CD4-positive, alpha-beta T cell (primary cell): ENCODE data around the gene GADL1. TPM values are rescaled to one million over a fixed set of nuclear protein-coding genes. Genes with fewer than 3 reads are reported as not detected.

Source experiments
- ATAC-seq: fragments of 200-7000 bp; cut with Tn5 transposase; one replicate; pipeline ENCODE4 v1.10.0; 2022; ENCODE audit warnings: mild to moderate bottlenecking; ENCODE audit not compliant: poor library complexity
- CTCF ChIA-PET: fragments of 350-600 bp; sonication (Branson Sonifier 250); formaldehyde crosslinking; loops from one replicate; lab custom pipeline; 2021; ENCODE audit warnings: antibody characterized with exemption, inconsistent platforms; lab: Charles Lee
- POLR2A ChIA-PET: fragments of 350-600 bp; sonication (Branson Sonifier 250); formaldehyde crosslinking; loops from one replicate; lab custom pipeline; 2021; ENCODE audit warnings: antibody characterized with exemption, inconsistent platforms; lab: Charles Lee
- DNase-seq, 14 experiments: peaks; one replicate each; pipeline ENCODE4 v3.0.0-alpha.2; 2013 to 2020; ENCODE audit warnings: mixed read lengths in 2 of 14
- H3K27ac ChIP-seq, 2 donors: one replicate each; pipeline versions ENCODE4 v1.5.1 to v1.7.0; 2013; ENCODE audit warnings: low read length in 2 of 2, low read depth in 1 of 2, mild to moderate bottlenecking in 1 of 2
- H3K27me3 ChIP-seq, 2 experiments: 1 replicate in 1 of 2; 2 replicates in 1 of 2; pipeline versions ENCODE4 v1.6.1 to v1.7.0; 2013; ENCODE audit warnings: low read length in 2 of 2, control low read depth in 1 of 2, mild to moderate bottlenecking in 1 of 2, moderate library complexity in 1 of 2; ENCODE audit not compliant: insufficient read depth in 2 of 2, control insufficient read depth in 1 of 2
- H3K36me3 ChIP-seq: one replicate; pipeline ENCODE4 v1.6.1; 2013; ENCODE audit warnings: low read length, control low read depth; ENCODE audit not compliant: insufficient read depth
- H3K4me1 ChIP-seq: one replicate; pipeline ENCODE4 v1.6.1; 2013; ENCODE audit warnings: low read length, control low read depth; ENCODE audit not compliant: insufficient read depth
- H3K4me3 ChIP-seq: one replicate; pipeline ENCODE4 v1.5.1; 2013; ENCODE audit warnings: mild to moderate bottlenecking, low read length, moderate library complexity
- H3K9me3 ChIP-seq, 2 experiments: 1 replicate in 1 of 2; 2 replicates in 1 of 2; pipeline versions ENCODE4 v1.6.1 to v1.7.0; 2013; ENCODE audit warnings: low read length in 2 of 2, mild to moderate bottlenecking in 2 of 2, control low read depth in 1 of 2, moderate library complexity in 1 of 2; ENCODE audit not compliant: control insufficient read depth in 1 of 2, insufficient read depth in 1 of 2
- H3K27ac Mint-ChIP-seq: one replicate; pipeline ENCODE4 v1.8.0; 2020; ENCODE audit warnings: mixed read lengths
- H3K27me3 Mint-ChIP-seq: one replicate; pipeline ENCODE4 v1.8.0; 2021; ENCODE audit warnings: mixed read lengths
- H3K36me3 Mint-ChIP-seq: one replicate; pipeline ENCODE4 v1.8.0; 2021; ENCODE audit warnings: low read depth, mixed read lengths
- H3K4me1 Mint-ChIP-seq: one replicate; pipeline ENCODE4 v1.8.0; 2021; ENCODE audit warnings: low read depth, mixed read lengths
- H3K4me3 Mint-ChIP-seq: one replicate; pipeline ENCODE4 v1.8.0; 2020; ENCODE audit warnings: mild to moderate bottlenecking, mixed read lengths
- H3K9me3 Mint-ChIP-seq: one replicate; pipeline ENCODE4 v1.8.0; 2020; ENCODE audit warnings: mixed read lengths
- CTCF ChIP-seq: fragments of 200-600 bp; IDR thresholded peaks from one replicate; pipeline ENCODE4 v1.8.0; 2022; ENCODE audit warnings: antibody characterized with exemption, mild to moderate bottlenecking
- intact Hi-C, 2 experiments: fragments of 100-400 bp; cut with DNase I in 1 of 2; cut with micrococcal nuclease in 1 of 2; formaldehyde crosslinking; loops; one replicate each; pipeline versions ENCODE4 v1.15.1 to v1.9.0; 2023 to 2025; cut with DNase I, micrococcal nuclease
- total RNA-seq, 174 experiments: library from RNA in 2 of 174; stranded (reverse) in 2 of 174; gene quantifications; one replicate each; pipeline ENCODE4 v1.2.3 and lab custom pipeline; 2021 to 2026

Gene GADL1
- total RNA-seq, 2 experiments from 2014 or later = not detected

GRCh38 chr3:30908456-30909037 is 14.1 kb upstream of the GADL1 start:
- no peaks in the 10 kb centered on the region for H3K27me3 Mint-ChIP-seq
- H3K4me3 Mint-ChIP-seq = no peak overlapping the region
- H3K4me3 ChIP-seq = no peak overlapping the region
- H3K27ac Mint-ChIP-seq = no peak overlapping the region
- POLR2A ChIA-PET = no interaction called here
- no peaks in the 10 kb centered on the region for H3K4me1 ChIP-seq
- intact Hi-C loops = no loop called here
- no peak for TF ChIP-seq CTCF
- no peaks in the 10 kb centered on the region for H3K9me3 ChIP-seq
- H3K27me3 ChIP-seq = no peaks in the 10 kb centered on the region
- ATAC-seq (no peak), DNase-seq (no peak)
- CTCF ChIA-PET = no interaction called here
- H3K27ac ChIP-seq = no peak overlapping the region
- no peaks in the 10 kb centered on the region for H3K36me3 ChIP-seq
- H3K36me3 Mint-ChIP-seq = no peaks in the 10 kb centered on the region
- peaks cover 3% of the 10 kb centered on the region for H3K9me3 Mint-ChIP-seq
- H3K4me1 Mint-ChIP-seq = no peaks in the 10 kb centered on the region

- no peaks in the 10 kb centered on the region for H3K27me3 Mint-ChIP-seq
- no peak overlapping the region for H3K4me3 ChIP-seq
- no peak overlapping the region for H3K27ac Mint-ChIP-seq
- H3K9me3 ChIP-seq = no peaks in the 10 kb centered on the region
- no peak for TF ChIP-seq CTCF
- no peaks in the 10 kb centered on the region for H3K27me3 ChIP-seq
- DNase-seq = no peak
- H3K36me3 ChIP-seq = no peaks in the 10 kb centered on the region
- peaks cover 3% of the 10 kb centered on the region for H3K9me3 Mint-ChIP-seq
- H3K4me3 Mint-ChIP-seq = no peak overlapping the region
- no peaks in the 10 kb centered on the region for H3K4me1 ChIP-seq
- H3K36me3 Mint-ChIP-seq = no peaks in the 10 kb centered on the region
- ChIA-PET CTCF (no interaction called here), POLR2A (no interaction called here)
- intact Hi-C loops = no loop called here
- no peak for ATAC-seq
- H3K4me1 Mint-ChIP-seq = no peaks in the 10 kb centered on the region
- H3K27ac ChIP-seq = no peak overlapping the region
Measured at GRCh38 chr3:30904996-30905395, 10.5 kb upstream of the GADL1 start.

GRCh38 chr3:30895329-30895728 is 868 bp upstream of the GADL1 start:
- no peaks in the 10 kb centered on the region for H3K36me3 Mint-ChIP-seq
- Histone ChIP-seq H3K27me3 (peaks cover 15 to 41% of the 10 kb centered on the region in 2 experiments), H3K9me3 (no peaks in the 10 kb centered on the region), H3K4me3 (no peak overlapping the region), H3K36me3 (no peaks in the 10 kb centered on the region), H3K4me1 (peaks cover 6% of the 10 kb centered on the region), H3K27ac (no peak overlapping the region)
- intact Hi-C loops = no loop called here
- DNase-seq (no peak), ATAC-seq (no peak)
- no peaks in the 10 kb centered on the region for H3K9me3 Mint-ChIP-seq
- peaks cover 20% of the 10 kb centered on the region for H3K4me1 Mint-ChIP-seq
- peaks cover 60% of the 10 kb centered on the region for H3K27me3 Mint-ChIP-seq
- ChIA-PET CTCF (no interaction called here), POLR2A (no interaction called here)
- no peak overlapping the region for H3K27ac Mint-ChIP-seq
- TF ChIP-seq CTCF = no peak
- peak overlapping the region; percentile 27 for H3K4me3 Mint-ChIP-seq
